SK-N-SH treated with all-trans-retinoic acid at 6 μM for 48 hours (cell line): Measurements from ENCODE around the gene IL36RN.
"Not testable (repeated sequence)": the region's sequence is repeated elsewhere in the genome, so short reads cannot be mapped to it uniquely, and the experiment has no call there.

Experiments used
- ATAC-seq: fragments of 200-7000 bp; cut with Tn5 transposase; 3 replicates; pipeline ENCODE4 v1.9.1; 2020; ENCODE audit warnings: mild to moderate bottlenecking, moderate library complexity
- ARNTL ChIP-seq: fragments of 450-650 bp; formaldehyde crosslinking; IDR thresholded peaks from 2 replicates; pipeline ENCODE4 v1.5.0; 2020; ENCODE audit warnings: low read depth, mild to moderate bottlenecking, moderate library complexity, borderline replicate concordance
- BACH2 ChIP-seq: fragments of 250-450 bp; sonication (Bioruptor Pico); IDR thresholded peaks from 2 replicates; pipeline ENCODE4 v1.9.0; 2021; ENCODE audit warnings: mild to moderate bottlenecking, borderline replicate concordance
- CSDC2 ChIP-seq: fragments of 250-450 bp; sonication (Bioruptor Pico); IDR thresholded peaks from 2 replicates; pipeline ENCODE4 v1.5.0; 2020; ENCODE audit warnings: mild to moderate bottlenecking, moderate library complexity
- ESRRG ChIP-seq: fragments of 250-450 bp; sonication (Bioruptor Pico); IDR thresholded peaks from 2 replicates; pipeline ENCODE4 v1.6.1; 2021; ENCODE audit warnings: mild to moderate bottlenecking
- GLIS3 ChIP-seq: fragments of 250-450 bp; sonication (Bioruptor Pico); IDR thresholded peaks from 2 replicates; pipeline ENCODE4 v1.5.0; 2020; ENCODE audit warnings: mild to moderate bottlenecking, moderate library complexity
- ISL1 ChIP-seq: fragments of 250-450 bp; sonication (Bioruptor Pico); IDR thresholded peaks from 2 replicates; pipeline ENCODE4 v2.1.2; 2022; ENCODE audit warnings: mild to moderate bottlenecking, moderate library complexity
- POU6F1 ChIP-seq: fragments of 250-450 bp; sonication (Bioruptor Pico); IDR thresholded peaks from 2 replicates; pipeline ENCODE4 v1.8.0; 2021; ENCODE audit warnings: low read depth, mild to moderate bottlenecking, moderate library complexity, borderline replicate concordance
- PPARA ChIP-seq: fragments of 250-450 bp; sonication (Bioruptor Pico); IDR thresholded peaks from 2 replicates; pipeline ENCODE4 v1.5.0; 2020; ENCODE audit warnings: mild to moderate bottlenecking, borderline replicate concordance
- RARB ChIP-seq: fragments of 250-450 bp; sonication (Bioruptor Pico); IDR thresholded peaks from 2 replicates; pipeline ENCODE4 v1.8.0; 2021; ENCODE audit warnings: mild to moderate bottlenecking, moderate library complexity
- SNAI2 ChIP-seq: fragments of 250-450 bp; sonication (Bioruptor Pico); IDR thresholded peaks from 2 replicates; pipeline ENCODE4 v1.5.0; 2020; ENCODE audit warnings: mild to moderate bottlenecking, moderate library complexity
- TCF4 ChIP-seq: fragments of 250-450 bp; sonication (Bioruptor Pico); IDR thresholded peaks from 2 replicates; pipeline ENCODE4 v1.8.0; 2021; ENCODE audit warnings: mild to moderate bottlenecking, moderate library complexity, borderline replicate concordance
- TOX ChIP-seq: fragments of 250-450 bp; sonication (Bioruptor Pico); IDR thresholded peaks from 2 replicates; pipeline ENCODE4 v1.8.0; 2021; ENCODE audit warnings: mild to moderate bottlenecking, moderate library complexity, borderline replicate concordance
- ZC3H10 ChIP-seq: fragments of 250-450 bp; sonication (Bioruptor Pico); IDR thresholded peaks from 2 replicates; pipeline ENCODE4 v1.5.1; 2021; ENCODE audit warnings: mild to moderate bottlenecking, moderate library complexity
- ZFP30 ChIP-seq: fragments of 450-650 bp; formaldehyde crosslinking; IDR thresholded peaks from 2 replicates; pipeline ENCODE4 v1.5.0; 2022; ENCODE audit warnings: mild to moderate bottlenecking, moderate library complexity
- ZNF565 ChIP-seq: fragments of 450-650 bp; formaldehyde crosslinking; conservative IDR thresholded peaks from 2 replicates; pipeline ENCODE4 v1.5.0; 2020; ENCODE audit warnings: low read depth, mild to moderate bottlenecking, moderate library complexity
- ZNF70 ChIP-seq: fragments of 450-650 bp; formaldehyde crosslinking; IDR thresholded peaks from 2 replicates; pipeline ENCODE4 v1.5.0; 2020; ENCODE audit warnings: mild to moderate bottlenecking, moderate library complexity
- ZNF8 ChIP-seq: fragments of 450-650 bp; formaldehyde crosslinking; IDR thresholded peaks from 2 replicates; pipeline ENCODE4 v1.5.0; 2020; ENCODE audit warnings: mild to moderate bottlenecking, moderate library complexity
- TF ChIP-seq, protein P1 (sequence below): fragments of 250-450 bp; sonication (Bioruptor Pico); IDR thresholded peaks from 2 replicates; pipeline ENCODE4 v1.8.0; 2020; ENCODE audit warnings: mild to moderate bottlenecking, moderate library complexity, borderline replicate concordance
- TF ChIP-seq, protein P2 (sequence below): fragments of 250-450 bp; sonication (Bioruptor Pico); IDR thresholded peaks from 2 replicates; pipeline ENCODE4 v1.5.0; 2020; ENCODE audit warnings: mild to moderate bottlenecking, moderate library complexity

The IL36RN gene

GRCh38 chr2:113091231-113091896 is 32.4 kb downstream of the IL36RN start:
- no peak for ATAC-seq
- TF ChIP-seq POU6F1 (CRISPR knock-in tag), result no peak
- TF ChIP-seq ARNTL (CRISPR knock-in tag), result no peak
- no peak for TF ChIP-seq TOX (CRISPR knock-in tag)
- no peak for TF ChIP-seq ZNF70

DNA sequence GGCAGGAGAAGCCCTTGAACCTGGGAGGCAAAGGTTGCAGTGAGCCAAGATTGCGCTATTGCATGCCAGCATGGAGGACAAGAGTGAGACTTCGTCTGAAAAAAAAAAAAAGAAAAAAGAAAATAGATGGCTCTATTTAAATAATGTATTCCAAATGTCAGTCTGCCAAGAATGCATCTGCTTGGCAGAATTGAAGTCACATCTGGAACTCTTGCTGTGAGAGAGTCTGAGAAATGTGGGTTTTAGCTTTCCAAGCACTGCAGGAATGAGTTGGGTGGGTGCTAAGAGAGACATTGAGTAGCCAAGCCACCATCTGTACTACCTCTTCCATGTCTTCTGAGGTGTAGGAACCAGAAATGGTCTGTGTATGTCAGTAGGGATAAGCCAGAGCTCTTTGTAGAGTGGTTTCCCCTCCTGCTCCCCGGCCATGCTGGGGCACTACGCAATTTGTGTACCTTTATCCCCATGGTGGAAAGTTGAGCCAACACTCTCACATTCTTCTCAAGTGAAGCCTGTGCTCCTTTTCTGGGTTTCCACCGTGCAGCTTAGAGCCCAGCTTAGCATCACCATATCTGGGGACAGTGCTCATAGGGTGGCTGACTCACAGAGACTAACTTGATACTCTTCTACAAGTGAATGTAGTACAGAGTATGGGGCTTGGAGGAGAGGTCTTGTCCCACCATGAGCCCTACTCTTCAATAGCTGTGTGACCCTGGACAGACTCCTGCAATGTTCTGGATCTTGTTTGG is 34.0 kb downstream of the IL36RN start:
- ATAC-seq, result no peak
- TF ChIP-seq SNAI2 (CRISPR knock-in tag) (no peak), ISL1 (CRISPR knock-in tag) (no peak), GLIS3 (CRISPR knock-in tag) (no peak), TCF4 (CRISPR knock-in tag) (no peak), ZNF565 (CRISPR knock-in tag) (no peak), ZNF70 (no peak), ZFP30 (CRISPR knock-in tag) (no peak), BACH2 (CRISPR knock-in tag) (no peak), ESRRG (no peak), TOX (CRISPR knock-in tag) (no peak), ARNTL (CRISPR knock-in tag) (no peak), ZNF8 (CRISPR knock-in tag) (no peak), CSDC2 (no peak), RARB (no peak), POU6F1 (CRISPR knock-in tag) (no peak), PPARA (no peak)
- TF ChIP-seq, protein P1, sequence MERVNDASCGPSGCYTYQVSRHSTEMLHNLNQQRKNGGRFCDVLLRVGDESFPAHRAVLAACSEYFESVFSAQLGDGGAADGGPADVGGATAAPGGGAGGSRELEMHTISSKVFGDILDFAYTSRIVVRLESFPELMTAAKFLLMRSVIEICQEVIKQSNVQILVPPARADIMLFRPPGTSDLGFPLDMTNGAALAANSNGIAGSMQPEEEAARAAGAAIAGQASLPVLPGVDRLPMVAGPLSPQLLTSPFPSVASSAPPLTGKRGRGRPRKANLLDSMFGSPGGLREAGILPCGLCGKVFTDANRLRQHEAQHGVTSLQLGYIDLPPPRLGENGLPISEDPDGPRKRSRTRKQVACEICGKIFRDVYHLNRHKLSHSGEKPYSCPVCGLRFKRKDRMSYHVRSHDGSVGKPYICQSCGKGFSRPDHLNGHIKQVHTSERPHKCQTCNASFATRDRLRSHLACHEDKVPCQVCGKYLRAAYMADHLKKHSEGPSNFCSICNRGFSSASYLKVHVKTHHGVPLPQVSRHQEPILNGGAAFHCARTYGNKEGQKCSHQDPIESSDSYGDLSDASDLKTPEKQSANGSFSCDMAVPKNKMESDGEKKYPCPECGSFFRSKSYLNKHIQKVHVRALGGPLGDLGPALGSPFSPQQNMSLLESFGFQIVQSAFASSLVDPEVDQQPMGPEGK (CRISPR knock-in tag), result no peak
- TF ChIP-seq, protein P2, sequence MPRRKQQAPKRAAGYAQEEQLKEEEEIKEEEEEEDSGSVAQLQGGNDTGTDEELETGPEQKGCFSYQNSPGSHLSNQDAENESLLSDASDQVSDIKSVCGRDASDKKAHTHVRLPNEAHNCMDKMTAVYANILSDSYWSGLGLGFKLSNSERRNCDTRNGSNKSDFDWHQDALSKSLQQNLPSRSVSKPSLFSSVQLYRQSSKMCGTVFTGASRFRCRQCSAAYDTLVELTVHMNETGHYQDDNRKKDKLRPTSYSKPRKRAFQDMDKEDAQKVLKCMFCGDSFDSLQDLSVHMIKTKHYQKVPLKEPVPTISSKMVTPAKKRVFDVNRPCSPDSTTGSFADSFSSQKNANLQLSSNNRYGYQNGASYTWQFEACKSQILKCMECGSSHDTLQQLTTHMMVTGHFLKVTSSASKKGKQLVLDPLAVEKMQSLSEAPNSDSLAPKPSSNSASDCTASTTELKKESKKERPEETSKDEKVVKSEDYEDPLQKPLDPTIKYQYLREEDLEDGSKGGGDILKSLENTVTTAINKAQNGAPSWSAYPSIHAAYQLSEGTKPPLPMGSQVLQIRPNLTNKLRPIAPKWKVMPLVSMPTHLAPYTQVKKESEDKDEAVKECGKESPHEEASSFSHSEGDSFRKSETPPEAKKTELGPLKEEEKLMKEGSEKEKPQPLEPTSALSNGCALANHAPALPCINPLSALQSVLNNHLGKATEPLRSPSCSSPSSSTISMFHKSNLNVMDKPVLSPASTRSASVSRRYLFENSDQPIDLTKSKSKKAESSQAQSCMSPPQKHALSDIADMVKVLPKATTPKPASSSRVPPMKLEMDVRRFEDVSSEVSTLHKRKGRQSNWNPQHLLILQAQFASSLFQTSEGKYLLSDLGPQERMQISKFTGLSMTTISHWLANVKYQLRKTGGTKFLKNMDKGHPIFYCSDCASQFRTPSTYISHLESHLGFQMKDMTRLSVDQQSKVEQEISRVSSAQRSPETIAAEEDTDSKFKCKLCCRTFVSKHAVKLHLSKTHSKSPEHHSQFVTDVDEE (CRISPR knock-in tag), result no peak

- no peak for TF ChIP-seq ZC3H10 (CRISPR knock-in tag)
- ATAC-seq, result no peak
Measured at GRCh38 chr2:113093613-113093977, 34.6 kb downstream of the IL36RN start.

DNA sequence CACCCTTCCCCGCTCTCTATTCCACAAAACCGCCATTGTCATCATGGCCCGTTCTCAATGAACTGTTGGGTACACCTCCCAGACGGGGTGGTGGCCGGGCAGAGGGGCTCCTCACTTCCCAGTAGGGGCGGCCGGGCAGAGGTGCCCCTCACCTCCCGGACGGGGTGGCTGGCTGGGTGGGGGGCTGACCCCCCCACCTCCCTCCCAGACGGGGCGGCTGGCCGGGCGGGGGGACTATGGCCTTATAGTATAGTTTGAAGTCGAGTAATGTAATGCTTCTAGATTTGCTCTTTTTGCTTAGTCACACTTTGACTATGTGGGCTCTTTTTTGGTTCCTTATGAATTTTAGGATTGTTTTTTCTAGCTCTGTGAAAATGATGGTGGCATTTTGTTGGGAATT is 37.3 kb downstream of the IL36RN start:
- ATAC-seq, result not testable (repeated sequence)

- ATAC-seq, result not testable (repeated sequence)
Measured at GRCh38 chr2:113096842-113097618, 38.0 kb downstream of the IL36RN start.
